ENCODE measurements around the gene RNASE9. TPM values are rescaled to one million over a fixed set of nuclear protein-coding genes. Genes with fewer than 3 reads are reported as not detected.
"Not testable (repeated sequence)": the region's sequence is repeated elsewhere in the genome, so short reads cannot be mapped to it uniquely, and the experiment has no call there.

RNASE9 gene
- not detected for total RNA-seq

GRCh38 chr14:20560961-20561360, at the start of gene RNASE9:
TSS of gene RNASE9 (minus strand) at chr14:20561047.
- Mint-ChIP-seq H3K4me1 (ENCODE audit: low read depth in 2 of 2) (no peaks in the 10 kb centered on the region), H3K4me3 (no peak within 1 kb of the TSS), H3K36me3 (no peaks in the 10 kb centered on the region), H3K27me3 (peaks cover 12 to 20% of the 10 kb centered on the region in 2 donors), H3K9me3 (no peaks in the 10 kb centered on the region), H3K27ac (no peak within 1 kb of the TSS)
- no peak for ATAC-seq
- DNase-seq (ENCODE audit: low spot score): no peak

- H3K27me3 Mint-ChIP-seq: no peaks in the 10 kb centered on the region
- no peak overlapping the region for H3K27ac Mint-ChIP-seq
- no peaks in the 10 kb centered on the region for H3K9me3 Mint-ChIP-seq
- DNase-seq (ENCODE audit: low spot score) (peak; percentile 72), ATAC-seq (peak; percentile 47 to 61)
- H3K4me3 Mint-ChIP-seq: no peak overlapping the region
- H3K4me1 Mint-ChIP-seq (ENCODE audit: low read depth in 2 of 2): peaks cover 0 to 8% of the 10 kb centered on the region in 2 donors
- no peaks in the 10 kb centered on the region for H3K36me3 Mint-ChIP-seq
Measured at GRCh38 chr14:20610002-20610765, 49.3 kb upstream of the RNASE9 start.

- ATAC-seq: peak; percentile 29 to 64
- DNase-seq (ENCODE audit: low spot score): peak; percentile 71
- no peak overlapping the region for H3K4me3 Mint-ChIP-seq
- H3K4me1 Mint-ChIP-seq (ENCODE audit: low read depth in 2 of 2): no peaks in the 10 kb centered on the region
- no peaks in the 10 kb centered on the region for H3K9me3 Mint-ChIP-seq
- no peak overlapping the region for H3K27ac Mint-ChIP-seq
- no peaks in the 10 kb centered on the region for H3K27me3 Mint-ChIP-seq
- H3K36me3 Mint-ChIP-seq: no peaks in the 10 kb centered on the region
Measured at GRCh38 chr14:20609215-20610001, 48.6 kb upstream of the RNASE9 start.

GRCh38 chr14:20608383-20609110, 47.7 kb upstream of the RNASE9 start:
- no peaks in the 10 kb centered on the region for H3K4me1 Mint-ChIP-seq (ENCODE audit: low read depth in 2 of 2)
- no peak for ATAC-seq
- H3K4me3 Mint-ChIP-seq: no peak overlapping the region
- H3K9me3 Mint-ChIP-seq: no peaks in the 10 kb centered on the region
- no peaks in the 10 kb centered on the region for H3K36me3 Mint-ChIP-seq
- H3K27ac Mint-ChIP-seq: no peak overlapping the region
- no peaks in the 10 kb centered on the region for H3K27me3 Mint-ChIP-seq
- no peak for DNase-seq (ENCODE audit: low spot score)

GRCh38 chr14:20607617-20608016, 46.8 kb upstream of the RNASE9 start:
- Mint-ChIP-seq H3K9me3 (no peaks in the 10 kb centered on the region), H3K36me3 (no peaks in the 10 kb centered on the region), H3K4me1 (ENCODE audit: low read depth in 2 of 2) (no peaks in the 10 kb centered on the region), H3K27ac (no peak overlapping the region), H3K4me3 (peak overlapping the region; percentile 7), H3K27me3 (no peaks in the 10 kb centered on the region)
- ATAC-seq (no peak), DNase-seq (ENCODE audit: low spot score) (no peak)

- no peaks in the 10 kb centered on the region for H3K4me1 Mint-ChIP-seq (ENCODE audit: low read depth in 2 of 2)
- no peak for DNase-seq (ENCODE audit: low spot score)
- H3K27ac Mint-ChIP-seq: no peak overlapping the region
- ATAC-seq: no peak
- no peaks in the 10 kb centered on the region for H3K9me3 Mint-ChIP-seq
- H3K27me3 Mint-ChIP-seq: no peaks in the 10 kb centered on the region
- H3K4me3 Mint-ChIP-seq: no peak overlapping the region
- no peaks in the 10 kb centered on the region for H3K36me3 Mint-ChIP-seq
Measured at GRCh38 chr14:20606902-20607242, 46.0 kb upstream of the RNASE9 start.

GRCh38 chr14:20606190-20606901, 45.5 kb upstream of the RNASE9 start:
- H3K4me1 Mint-ChIP-seq (ENCODE audit: low read depth in 2 of 2): no peaks in the 10 kb centered on the region
- no peaks in the 10 kb centered on the region for H3K9me3 Mint-ChIP-seq
- no peaks in the 10 kb centered on the region for H3K36me3 Mint-ChIP-seq
- no peaks in the 10 kb centered on the region for H3K27me3 Mint-ChIP-seq
- H3K27ac Mint-ChIP-seq: no peak overlapping the region
- no peak overlapping the region for H3K4me3 Mint-ChIP-seq
- DNase-seq (ENCODE audit: low spot score) (no peak), ATAC-seq (no peak)

- ATAC-seq (no peak), DNase-seq (ENCODE audit: low spot score) (no peak)
- Mint-ChIP-seq H3K9me3 (no peaks in the 10 kb centered on the region), H3K4me3 (no peak overlapping the region), H3K27ac (no peak overlapping the region), H3K4me1 (ENCODE audit: low read depth in 2 of 2) (no peaks in the 10 kb centered on the region), H3K36me3 (no peaks in the 10 kb centered on the region), H3K27me3 (no peaks in the 10 kb centered on the region)
Measured at GRCh38 chr14:20603813-20604690, 43.2 kb upstream of the RNASE9 start.

GRCh38 chr14:20602583-20602982, 41.7 kb upstream of the RNASE9 start:
- H3K27ac Mint-ChIP-seq: no peak overlapping the region
- no peak for DNase-seq (ENCODE audit: low spot score)
- H3K9me3 Mint-ChIP-seq: no peaks in the 10 kb centered on the region
- no peak for ATAC-seq
- no peaks in the 10 kb centered on the region for H3K36me3 Mint-ChIP-seq
- no peaks in the 10 kb centered on the region for H3K4me1 Mint-ChIP-seq (ENCODE audit: low read depth in 2 of 2)
- no peak overlapping the region for H3K4me3 Mint-ChIP-seq
- no peaks in the 10 kb centered on the region for H3K27me3 Mint-ChIP-seq

- Mint-ChIP-seq H3K4me3 (no peak overlapping the region), H3K36me3 (no peaks in the 10 kb centered on the region), H3K27me3 (no peaks in the 10 kb centered on the region), H3K9me3 (no peaks in the 10 kb centered on the region), H3K27ac (no peak overlapping the region), H3K4me1 (ENCODE audit: low read depth in 2 of 2) (no peaks in the 10 kb centered on the region)
- ATAC-seq (no peak), DNase-seq (ENCODE audit: low spot score) (no peak)
Measured at GRCh38 chr14:20601522-20601921, 40.7 kb upstream of the RNASE9 start.

GRCh38 chr14:20597108-20597507, 36.3 kb upstream of the RNASE9 start:
- no peak for DNase-seq (ENCODE audit: low spot score)
- Mint-ChIP-seq H3K36me3 (no peaks in the 10 kb centered on the region), H3K27me3 (peaks cover 0 to 9% of the 10 kb centered on the region in 2 donors), H3K4me1 (ENCODE audit: low read depth in 2 of 2) (no peaks in the 10 kb centered on the region), H3K9me3 (no peaks in the 10 kb centered on the region), H3K4me3 (no peak overlapping the region), H3K27ac (no peak overlapping the region)
- no peak for ATAC-seq

- H3K9me3 Mint-ChIP-seq; DNase-seq (ENCODE audit: low spot score); H3K4me3 Mint-ChIP-seq; ATAC-seq; H3K36me3 Mint-ChIP-seq; H3K4me1 Mint-ChIP-seq (ENCODE audit: low read depth in 2 of 2); H3K27ac Mint-ChIP-seq: not testable (repeated sequence)
- peaks cover 14 to 15% of the 10 kb centered on the region in 2 donors for H3K27me3 Mint-ChIP-seq
Measured at GRCh38 chr14:20595726-20596125, 34.9 kb upstream of the RNASE9 start.

GRCh38 chr14:20592574-20592973, 31.7 kb upstream of the RNASE9 start:
- DNase-seq (ENCODE audit: low spot score): no peak
- no peak for ATAC-seq
- no peaks in the 10 kb centered on the region for H3K9me3 Mint-ChIP-seq
- H3K4me1 Mint-ChIP-seq (ENCODE audit: low read depth in 2 of 2): no peaks in the 10 kb centered on the region
- no peaks in the 10 kb centered on the region for H3K36me3 Mint-ChIP-seq
- H3K4me3 Mint-ChIP-seq: no peak overlapping the region
- peaks cover 16 to 20% of the 10 kb centered on the region in 2 donors for H3K27me3 Mint-ChIP-seq
- H3K27ac Mint-ChIP-seq: no peak overlapping the region

Measured in natural killer cell treated with Interleukin-12 subunit alpha and Interleukin-12 subunit beta and Interleukin-15 and Interleukin-18, amount 100 ng/mL, for 72 hours (primary cell).